ENCODE measurements around the gene NDUFS4.

DNA sequence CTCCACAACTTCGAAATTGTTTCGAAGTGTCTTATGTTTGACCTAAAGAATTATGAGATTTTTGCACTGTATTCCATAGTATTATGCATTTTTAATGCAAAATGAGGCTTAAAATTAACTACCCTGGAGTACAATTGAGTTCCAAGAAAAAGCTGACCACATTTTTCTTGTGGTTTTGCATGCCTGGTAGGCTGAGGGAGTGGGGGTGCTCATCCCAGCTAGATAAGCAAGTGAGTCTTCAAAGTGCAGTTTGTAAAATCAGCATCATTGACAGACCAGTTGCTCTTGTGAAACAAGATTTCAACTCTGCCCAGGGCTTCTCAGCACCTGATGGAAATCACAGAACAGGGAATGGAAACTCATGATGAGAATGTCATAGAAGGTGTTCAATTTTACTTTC is 17.0 kb upstream of the NDUFS4 start:
- TF ChIP-seq, protein P1, sequence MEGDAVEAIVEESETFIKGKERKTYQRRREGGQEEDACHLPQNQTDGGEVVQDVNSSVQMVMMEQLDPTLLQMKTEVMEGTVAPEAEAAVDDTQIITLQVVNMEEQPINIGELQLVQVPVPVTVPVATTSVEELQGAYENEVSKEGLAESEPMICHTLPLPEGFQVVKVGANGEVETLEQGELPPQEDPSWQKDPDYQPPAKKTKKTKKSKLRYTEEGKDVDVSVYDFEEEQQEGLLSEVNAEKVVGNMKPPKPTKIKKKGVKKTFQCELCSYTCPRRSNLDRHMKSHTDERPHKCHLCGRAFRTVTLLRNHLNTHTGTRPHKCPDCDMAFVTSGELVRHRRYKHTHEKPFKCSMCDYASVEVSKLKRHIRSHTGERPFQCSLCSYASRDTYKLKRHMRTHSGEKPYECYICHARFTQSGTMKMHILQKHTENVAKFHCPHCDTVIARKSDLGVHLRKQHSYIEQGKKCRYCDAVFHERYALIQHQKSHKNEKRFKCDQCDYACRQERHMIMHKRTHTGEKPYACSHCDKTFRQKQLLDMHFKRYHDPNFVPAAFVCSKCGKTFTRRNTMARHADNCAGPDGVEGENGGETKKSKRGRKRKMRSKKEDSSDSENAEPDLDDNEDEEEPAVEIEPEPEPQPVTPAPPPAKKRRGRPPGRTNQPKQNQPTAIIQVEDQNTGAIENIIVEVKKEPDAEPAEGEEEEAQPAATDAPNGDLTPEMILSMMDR (IDR thresholded peaks at IDR 0.05; ENCODE audit: insufficient read depth, low read length), result no peak
- TF ChIP-seq SPI1 (IDR thresholded peaks at IDR 0.05; ENCODE audit: borderline replicate concordance, low read depth) (no peak), GABPA (IDR thresholded peaks at IDR 0.05; ENCODE audit: low read depth) (no peak)

Measured in HL-60 (cell line).